Activated T-helper 1 cell treated with anti-CD3 and anti-CD28 coated beads, Interleukin-2, amount 50 U/mL, for 16 hours (primary cell): ENCODE data around the gene MPL.

ENCODE experiments used
- DNase-seq, 2 donors: peaks; one replicate each; pipeline ENCODE4 v3.0.0-alpha.2; 2020; ENCODE audit warnings: low read depth in 1 of 2, low spot score in 1 of 2

Gene MPL

DNA sequence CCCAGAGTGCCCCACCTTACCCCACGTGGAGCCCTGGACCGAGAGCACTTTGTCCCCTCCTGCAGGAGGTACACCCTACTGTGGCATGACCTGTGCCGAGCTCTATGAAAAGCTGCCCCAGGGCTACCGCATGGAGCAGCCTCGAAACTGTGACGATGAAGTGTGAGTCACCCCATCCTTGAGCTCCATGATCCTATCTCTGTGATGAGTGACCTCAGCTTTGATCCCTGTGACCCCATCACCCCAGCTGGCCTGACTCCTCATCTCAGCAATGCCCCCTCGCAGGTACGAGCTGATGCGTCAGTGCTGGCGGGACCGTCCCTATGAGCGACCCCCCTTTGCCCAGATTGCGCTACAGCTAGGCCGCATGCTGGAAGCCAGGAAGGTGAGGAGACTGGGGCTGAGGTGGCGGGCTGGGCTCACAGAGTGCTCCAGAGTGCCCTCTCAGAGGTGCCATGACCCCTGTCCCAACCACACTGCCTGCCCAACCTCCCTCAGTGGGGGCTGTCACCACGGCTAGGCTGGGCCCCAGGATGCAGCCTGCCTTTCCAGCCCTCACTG is 16.2 kb upstream of the MPL start:
- no peak for DNase-seq

DNA sequence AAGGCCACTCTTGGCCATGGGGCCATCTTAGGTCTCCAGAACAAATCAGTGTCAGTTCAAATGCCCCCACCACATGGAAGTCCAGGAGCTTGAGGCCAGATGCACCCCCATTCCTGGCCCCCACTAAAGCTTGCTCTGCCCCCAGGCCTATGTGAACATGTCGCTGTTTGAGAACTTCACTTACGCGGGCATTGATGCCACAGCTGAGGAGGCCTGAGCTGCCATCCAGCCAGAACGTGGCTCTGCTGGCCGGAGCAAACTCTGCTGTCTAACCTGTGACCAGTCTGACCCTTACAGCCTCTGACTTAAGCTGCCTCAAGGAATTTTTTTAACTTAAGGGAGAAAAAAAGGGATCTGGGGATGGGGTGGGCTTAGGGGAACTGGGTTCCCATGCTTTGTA is 15.1 kb upstream of the MPL start:
- no peak for DNase-seq

DNA sequence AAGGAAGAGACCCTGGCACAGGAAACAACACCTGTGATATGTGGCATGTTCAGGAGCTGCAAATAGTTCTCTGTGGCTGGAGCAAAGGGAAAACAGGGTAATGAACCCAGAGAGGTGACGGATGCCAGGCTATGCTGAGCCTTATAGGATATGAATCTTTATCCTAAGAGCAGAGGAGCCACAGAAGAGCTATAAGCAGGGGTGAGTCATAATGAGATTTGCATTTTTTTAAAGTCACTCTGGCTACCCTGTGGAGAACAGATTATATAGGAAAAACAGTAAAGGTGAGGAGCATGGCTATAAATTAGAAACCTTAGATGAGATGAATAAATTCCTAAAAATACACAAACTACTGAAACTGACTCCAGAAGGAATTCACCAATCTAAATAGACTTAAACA is 12.8 kb upstream of the MPL start:
- DNase-seq = no peak

DNA sequence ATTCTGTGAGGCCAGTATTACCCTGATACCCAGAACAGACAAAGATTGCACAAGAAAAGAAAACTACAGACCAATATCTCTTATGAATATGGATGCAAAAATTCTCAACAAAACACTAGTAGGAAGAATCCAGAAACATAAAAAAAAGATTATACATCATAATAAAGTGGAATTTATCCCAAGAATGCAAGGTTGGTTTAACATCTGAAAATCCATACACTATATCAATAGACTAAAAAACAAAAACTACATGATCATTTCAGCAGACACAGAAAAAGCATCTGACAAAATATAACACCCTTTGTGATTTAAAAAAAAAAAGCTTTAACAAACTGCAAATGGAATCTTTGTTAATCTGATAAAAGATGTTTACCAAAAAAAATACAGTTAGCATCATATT is 12.2 kb upstream of the MPL start:
- DNase-seq = no peak

- no peak for DNase-seq
Measured at GRCh38 chr1:43327549-43328292, 9.9 kb upstream of the MPL start.

DNA sequence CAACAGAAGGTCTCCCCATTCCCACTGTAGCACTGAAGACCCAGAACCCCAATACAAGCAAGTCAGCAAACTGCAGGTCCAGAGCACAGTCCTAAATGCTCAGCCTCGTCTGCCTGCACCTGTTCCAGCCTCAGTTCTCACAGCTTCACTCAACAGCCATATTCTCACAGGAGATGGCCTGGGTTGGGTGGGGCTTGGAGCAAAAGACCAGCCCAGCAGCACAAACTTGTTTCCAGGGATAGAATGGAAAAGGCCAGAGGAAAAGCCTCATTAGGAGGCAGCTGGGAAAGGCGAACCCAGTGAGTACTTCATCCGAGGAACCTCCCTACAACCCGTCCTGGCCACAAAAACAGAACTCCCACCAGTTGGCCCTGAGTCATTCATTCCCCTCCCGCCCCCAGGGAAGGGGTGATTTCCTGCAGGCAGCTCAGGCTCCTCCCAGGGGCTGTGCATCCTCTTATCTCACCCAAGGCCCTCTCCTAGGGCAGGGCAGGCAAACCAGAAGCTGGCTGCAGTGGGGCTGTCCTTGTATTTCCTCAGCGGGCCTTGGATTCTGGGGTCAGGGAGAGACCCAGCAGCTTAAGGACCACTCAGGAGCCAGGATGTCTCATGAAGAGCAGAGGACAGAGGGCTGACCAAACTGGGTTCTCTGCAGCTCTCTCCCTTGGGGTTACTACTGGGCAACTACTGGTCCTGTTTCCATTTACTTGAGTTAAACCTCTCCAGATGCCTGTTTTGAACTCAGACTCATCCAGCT is 7.4 kb upstream of the MPL start:
- DNase-seq = peak in 1 of 2 donors; percentile 7

- DNase-seq = no peak
Measured at GRCh38 chr1:43331688-43332087, 5.9 kb upstream of the MPL start.

DNA sequence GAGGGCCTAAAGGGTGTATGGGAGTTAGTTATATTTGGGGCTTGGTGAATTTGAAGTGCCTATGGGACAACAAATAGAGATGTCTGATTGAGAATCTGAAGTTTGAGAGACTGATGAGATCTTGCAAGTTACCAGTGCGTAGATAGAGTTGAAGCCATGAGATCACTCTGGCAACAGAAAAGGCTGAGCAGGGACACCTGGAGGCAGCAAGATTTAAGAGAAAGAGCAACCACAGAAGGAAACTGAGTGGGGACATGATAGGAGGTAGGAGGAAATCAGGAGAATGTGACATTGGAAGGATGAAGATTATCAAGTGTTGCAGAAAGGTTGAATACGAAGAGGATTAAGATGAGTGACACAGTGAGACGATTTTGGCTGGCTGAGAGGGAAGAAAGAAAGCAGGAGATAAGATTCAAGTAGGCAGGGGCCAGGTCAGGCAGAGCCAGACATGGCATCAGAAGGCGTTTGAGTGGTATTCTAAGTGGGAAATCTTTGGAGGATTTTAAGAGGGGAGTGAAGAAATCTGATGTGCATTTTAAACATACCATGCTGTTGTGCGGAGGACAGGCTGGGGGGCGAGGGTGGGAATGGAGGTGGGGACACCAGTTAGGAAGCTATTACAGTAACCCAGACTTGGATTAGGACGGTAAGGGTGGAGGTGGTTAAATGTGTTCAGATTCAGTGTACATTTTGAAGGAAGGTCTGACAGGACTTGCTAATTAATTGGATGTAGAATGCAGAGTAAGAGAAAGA is 3.0 kb upstream of the MPL start:
- DNase-seq = no peak

DNA sequence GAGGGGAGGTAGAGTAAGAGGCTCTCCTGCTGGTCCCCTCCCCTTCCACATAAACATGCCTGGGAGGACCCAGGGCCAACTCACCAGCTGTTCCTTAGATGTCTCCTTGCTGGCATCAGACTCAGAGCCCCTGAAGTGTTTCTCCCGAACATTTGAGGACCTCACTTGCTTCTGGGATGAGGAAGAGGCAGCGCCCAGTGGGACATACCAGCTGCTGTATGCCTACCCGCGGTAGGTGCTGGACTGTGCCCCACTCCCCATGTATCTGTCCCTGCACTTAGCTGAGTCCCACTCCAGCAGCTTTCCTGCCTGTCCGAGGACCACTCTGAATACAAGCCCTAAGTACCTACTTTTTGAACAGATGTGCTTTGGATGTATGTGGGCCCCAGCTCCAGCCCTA is 383 bp downstream of the MPL start:
- DNase-seq = no peak

DNA sequence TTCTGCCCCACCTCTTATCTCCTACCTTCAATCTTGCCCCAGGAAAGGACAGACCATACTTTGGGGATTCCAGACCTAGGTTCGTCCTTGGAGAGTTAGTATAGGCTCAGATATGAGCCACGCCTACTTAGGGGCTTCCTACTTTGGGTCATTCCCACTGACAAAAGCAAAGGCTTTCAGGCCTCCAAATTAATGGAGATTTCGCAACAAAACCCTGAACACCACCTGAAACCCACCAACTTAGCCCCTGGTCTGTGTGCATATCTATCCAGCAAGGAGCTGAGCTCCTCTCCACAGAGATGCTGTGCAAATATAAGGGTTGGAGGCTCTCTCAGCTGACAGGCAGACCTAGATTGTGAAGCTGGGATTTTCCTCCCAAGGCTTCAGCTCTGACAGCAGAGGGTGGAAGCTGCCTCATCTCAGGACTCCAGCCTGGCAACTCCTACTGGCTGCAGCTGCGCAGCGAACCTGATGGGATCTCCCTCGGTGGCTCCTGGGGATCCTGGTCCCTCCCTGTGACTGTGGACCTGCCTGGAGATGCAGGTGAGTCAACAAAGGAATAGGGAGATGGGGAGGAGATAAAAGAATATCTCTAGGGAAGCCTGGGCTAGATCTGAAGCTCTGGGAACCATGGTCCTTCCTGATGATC is 2.1 kb downstream of the MPL start:
- DNase-seq = no peak

DNA sequence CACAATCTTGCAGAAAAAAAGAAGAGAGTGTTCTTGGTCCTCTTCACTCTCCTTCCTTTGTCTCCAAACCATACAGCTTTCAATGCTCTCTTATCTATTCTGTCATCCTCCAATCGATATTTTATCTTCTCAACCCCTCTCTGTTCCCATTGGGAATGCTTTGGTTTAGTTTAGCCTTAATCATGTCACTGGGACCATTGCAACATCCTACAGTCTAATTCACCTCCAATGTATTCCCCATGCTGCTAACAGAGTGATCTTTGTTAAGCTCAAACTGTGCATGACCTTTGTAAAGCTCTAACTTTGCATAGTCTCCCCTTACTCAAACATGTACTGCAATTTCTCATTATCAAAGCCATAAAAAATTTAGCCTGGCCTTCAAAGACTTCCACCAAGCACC is 2.9 kb downstream of the MPL start:
- no peak for DNase-seq

DNA sequence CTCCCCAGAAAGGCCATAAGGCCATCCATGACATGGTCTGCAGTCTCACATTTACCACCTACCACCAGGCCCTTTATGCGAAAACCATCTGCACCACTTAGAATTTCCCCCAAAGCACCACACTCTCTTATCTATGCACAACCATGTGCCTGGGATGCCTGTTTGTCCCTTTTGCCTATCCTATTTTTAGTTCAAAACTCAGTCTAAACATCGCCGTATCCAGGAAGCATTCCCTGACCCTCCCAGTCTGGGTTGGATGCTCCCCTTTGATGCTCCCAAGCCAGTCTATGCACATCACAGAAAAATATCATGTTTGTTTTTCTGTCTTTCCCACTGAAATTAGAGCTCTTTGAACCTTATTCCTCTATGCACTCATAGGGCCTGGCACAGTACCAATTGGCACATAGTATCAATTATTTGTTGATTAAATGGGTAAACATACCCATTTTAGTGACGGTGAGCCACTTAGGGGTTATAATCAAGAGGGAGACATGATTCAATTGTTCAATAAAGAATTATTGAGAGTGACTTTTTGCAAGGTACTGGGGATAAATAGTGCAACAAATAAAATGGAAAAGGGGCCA is 6.7 kb downstream of the MPL start:
- DNase-seq = no peak

DNA sequence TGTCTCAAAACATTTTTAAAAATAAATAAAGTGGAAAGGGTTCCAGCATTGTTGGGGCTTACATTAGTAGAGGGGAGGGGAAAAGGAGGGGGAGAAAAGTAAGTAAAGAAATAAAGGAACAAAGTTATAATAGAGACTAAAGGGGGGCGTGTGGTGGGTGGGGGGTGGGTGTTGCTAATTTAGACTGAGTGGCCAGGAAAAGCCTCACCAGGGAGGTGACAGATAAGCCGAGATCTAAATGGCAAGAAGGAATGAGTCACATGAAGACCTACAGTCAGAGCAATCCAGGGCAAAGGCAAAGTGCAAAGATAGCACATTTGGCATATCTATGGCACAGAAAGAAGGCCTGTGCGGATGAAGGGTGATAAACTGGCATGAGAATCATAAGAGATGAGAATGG is 7.5 kb downstream of the MPL start:
- DNase-seq = no peak

GRCh38 chr1:43346636-43347035 is 9.0 kb downstream of the MPL start:
- DNase-seq = no peak

DNA sequence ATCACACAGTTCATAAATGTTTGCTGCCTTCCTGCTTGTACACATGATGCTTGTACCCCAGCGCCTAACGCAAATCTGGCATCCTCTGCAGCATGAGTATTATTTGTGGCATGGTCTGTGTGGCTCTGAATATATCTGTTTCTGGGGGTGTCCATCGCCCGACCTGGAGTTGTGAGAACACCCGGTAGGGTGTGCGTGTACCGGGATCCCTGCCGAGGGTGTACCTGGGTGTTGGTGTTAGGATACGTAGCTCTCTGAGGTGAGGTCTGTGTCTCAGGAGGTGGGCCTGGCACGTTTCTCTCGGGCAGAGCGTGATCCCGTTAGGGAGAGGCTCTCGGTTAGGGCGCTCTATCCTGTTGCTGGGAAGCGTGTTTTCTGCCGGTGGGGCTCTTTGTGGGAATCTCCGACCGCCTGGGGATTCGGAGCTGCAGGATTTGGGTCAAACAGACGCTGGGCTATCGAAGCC is 10.8 kb downstream of the MPL start:
- no peak for DNase-seq

DNA sequence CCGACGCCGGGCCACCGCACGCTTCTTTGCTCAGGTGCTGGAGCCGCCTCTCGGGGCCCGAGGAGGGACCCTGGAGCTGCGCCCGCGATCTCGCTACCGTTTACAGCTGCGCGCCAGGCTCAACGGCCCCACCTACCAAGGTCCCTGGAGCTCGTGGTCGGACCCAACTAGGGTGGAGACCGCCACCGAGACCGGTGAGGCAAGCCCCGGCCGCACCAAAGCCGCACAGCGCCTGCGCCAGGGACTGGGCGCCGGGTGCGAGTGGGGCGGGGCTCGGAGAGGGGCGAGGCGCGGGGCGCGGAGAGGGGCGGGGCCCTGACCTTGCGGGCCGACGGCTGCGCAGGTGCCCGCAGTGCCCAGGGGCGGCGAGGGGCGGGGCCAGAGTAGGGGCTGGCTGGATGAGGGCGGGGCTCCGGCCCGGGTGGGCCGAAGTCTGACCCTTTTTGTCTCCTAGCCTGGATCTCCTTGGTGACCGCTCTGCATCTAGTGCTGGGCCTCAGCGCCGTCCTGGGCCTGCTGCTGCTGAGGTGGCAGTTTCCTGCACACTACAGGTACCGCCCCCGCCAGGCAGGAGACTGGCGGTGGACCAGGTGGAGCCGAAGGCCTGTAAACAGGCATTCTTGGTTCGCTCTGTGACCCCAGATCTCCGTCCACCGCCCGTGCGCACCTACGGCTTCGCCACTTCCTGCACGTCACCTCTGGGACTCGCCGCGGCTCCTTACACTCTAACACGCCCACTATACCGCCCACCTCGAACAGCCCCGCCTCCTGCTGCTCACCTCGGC is 11.4 kb downstream of the MPL start:
- peak in 1 of 2 donors; percentile 43 for DNase-seq

DNA sequence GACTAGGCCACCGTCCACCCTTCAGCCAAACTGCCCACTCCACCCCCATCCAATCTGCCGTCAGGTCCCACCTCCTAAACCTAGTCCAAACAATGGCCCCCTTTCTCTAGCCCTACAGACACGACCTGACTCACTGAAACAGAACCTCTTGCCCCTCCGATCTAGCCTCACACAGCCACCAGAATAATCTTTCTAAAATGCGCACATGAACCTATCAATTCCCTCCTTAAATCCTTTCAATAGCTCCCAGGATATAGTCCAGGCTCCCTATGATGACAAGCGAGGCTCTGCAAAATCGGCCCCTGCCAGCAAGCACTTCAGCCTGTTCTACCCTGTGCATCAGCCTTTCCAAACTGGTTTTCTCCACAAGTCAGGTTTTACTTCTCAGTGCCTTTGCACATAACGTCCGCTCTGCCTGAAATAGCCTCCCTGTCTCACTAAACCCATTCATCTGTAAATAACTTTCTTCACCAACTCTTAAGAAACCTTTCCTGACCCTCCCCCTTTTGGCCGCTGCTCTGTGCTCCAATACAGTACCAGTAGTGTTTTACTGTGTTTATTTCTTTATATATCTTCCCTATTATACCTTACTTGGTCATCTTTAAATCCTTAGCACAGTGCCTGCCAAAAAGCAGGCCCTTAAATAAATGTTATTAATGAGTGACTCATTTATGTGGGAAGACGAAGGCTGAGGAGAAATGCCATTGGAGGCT is 12.1 kb downstream of the MPL start:
- no peak for DNase-seq

GRCh38 chr1:43350976-43351375 is 13.4 kb downstream of the MPL start:
- DNase-seq = no peak
